GM23338 (cell line): Measurements from ENCODE around the gene IL23R.

Experiments used
- EZH2 ChIP-seq: fragments of 200-600 bp; sonication (generic); IDR thresholded peaks from one replicate; pipeline ENCODE4 v1.8.0; 2017; ENCODE audit warnings: antibody characterized with exemption, mild to moderate bottlenecking, low read depth; ENCODE audit not compliant: unreplicated experiment
- EZH2phosphoT487 ChIP-seq: fragments of 200-600 bp; sonication (generic); IDR thresholded peaks from one replicate; pipeline ENCODE4 v1.8.1; 2018; ENCODE audit warnings: antibody characterized with exemption; ENCODE audit not compliant: unreplicated experiment
- POLR2AphosphoS5 ChIP-seq: IDR thresholded peaks from 2 replicates; pipeline ENCODE4 v1.6.1; 2016; ENCODE audit warnings: antibody characterized with exemption, low read depth
- TF ChIP-seq, protein P1 (sequence below), 2 experiments: fragments of 200-600 bp in 1 of 2; sonication (generic) in 1 of 2; conservative IDR thresholded peaks; 2 replicates each; pipeline versions ENCODE4 v1.5.1 to v1.6.1; 2016 to 2017; ENCODE audit warnings: antibody characterized with exemption in 2 of 2, low read depth in 2 of 2, mild to moderate bottlenecking in 2 of 2, moderate library complexity in 1 of 2
- TF ChIP-seq, protein P2 (sequence below): IDR thresholded peaks from one replicate; pipeline ENCODE4 v1.6.1; 2018; ENCODE audit warnings: antibody characterized with exemption; ENCODE audit not compliant: unreplicated experiment
- TF ChIP-seq, protein P3 (sequence below): IDR thresholded peaks from 2 replicates; pipeline ENCODE4 v1.6.1; 2016; ENCODE audit warnings: antibody characterized with exemption

DNA sequence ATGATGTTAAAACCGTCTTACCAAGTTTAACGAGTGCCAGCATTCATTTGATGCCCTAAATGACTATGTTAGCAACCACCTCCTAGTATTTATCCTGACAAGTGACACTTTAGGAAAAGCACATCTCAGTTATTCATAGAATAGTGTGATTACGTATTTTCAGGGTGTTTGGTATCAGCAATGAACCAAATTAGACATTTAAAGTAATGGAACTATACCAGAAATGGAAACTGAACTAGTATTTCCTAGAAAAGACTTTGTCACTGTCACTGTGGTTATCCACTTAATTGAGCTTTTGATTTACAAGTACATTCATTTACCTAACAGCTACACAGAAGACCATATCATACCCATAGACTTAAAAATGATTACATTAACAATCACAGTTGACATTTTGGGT lies 137.8 kb downstream of the IL23R start:
- no peak for TF ChIP-seq POLR2AphosphoS5
- no peak for TF ChIP-seq EZH2phosphoT487
- TF ChIP-seq, protein P1, sequence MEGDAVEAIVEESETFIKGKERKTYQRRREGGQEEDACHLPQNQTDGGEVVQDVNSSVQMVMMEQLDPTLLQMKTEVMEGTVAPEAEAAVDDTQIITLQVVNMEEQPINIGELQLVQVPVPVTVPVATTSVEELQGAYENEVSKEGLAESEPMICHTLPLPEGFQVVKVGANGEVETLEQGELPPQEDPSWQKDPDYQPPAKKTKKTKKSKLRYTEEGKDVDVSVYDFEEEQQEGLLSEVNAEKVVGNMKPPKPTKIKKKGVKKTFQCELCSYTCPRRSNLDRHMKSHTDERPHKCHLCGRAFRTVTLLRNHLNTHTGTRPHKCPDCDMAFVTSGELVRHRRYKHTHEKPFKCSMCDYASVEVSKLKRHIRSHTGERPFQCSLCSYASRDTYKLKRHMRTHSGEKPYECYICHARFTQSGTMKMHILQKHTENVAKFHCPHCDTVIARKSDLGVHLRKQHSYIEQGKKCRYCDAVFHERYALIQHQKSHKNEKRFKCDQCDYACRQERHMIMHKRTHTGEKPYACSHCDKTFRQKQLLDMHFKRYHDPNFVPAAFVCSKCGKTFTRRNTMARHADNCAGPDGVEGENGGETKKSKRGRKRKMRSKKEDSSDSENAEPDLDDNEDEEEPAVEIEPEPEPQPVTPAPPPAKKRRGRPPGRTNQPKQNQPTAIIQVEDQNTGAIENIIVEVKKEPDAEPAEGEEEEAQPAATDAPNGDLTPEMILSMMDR (conservative IDR thresholded peaks at IDR 0.05; ENCODE audit: low read depth in 2 of 2), result no peak
- TF ChIP-seq, protein P2, sequence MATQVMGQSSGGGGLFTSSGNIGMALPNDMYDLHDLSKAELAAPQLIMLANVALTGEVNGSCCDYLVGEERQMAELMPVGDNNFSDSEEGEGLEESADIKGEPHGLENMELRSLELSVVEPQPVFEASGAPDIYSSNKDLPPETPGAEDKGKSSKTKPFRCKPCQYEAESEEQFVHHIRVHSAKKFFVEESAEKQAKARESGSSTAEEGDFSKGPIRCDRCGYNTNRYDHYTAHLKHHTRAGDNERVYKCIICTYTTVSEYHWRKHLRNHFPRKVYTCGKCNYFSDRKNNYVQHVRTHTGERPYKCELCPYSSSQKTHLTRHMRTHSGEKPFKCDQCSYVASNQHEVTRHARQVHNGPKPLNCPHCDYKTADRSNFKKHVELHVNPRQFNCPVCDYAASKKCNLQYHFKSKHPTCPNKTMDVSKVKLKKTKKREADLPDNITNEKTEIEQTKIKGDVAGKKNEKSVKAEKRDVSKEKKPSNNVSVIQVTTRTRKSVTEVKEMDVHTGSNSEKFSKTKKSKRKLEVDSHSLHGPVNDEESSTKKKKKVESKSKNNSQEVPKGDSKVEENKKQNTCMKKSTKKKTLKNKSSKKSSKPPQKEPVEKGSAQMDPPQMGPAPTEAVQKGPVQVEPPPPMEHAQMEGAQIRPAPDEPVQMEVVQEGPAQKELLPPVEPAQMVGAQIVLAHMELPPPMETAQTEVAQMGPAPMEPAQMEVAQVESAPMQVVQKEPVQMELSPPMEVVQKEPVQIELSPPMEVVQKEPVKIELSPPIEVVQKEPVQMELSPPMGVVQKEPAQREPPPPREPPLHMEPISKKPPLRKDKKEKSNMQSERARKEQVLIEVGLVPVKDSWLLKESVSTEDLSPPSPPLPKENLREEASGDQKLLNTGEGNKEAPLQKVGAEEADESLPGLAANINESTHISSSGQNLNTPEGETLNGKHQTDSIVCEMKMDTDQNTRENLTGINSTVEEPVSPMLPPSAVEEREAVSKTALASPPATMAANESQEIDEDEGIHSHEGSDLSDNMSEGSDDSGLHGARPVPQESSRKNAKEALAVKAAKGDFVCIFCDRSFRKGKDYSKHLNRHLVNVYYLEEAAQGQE, result no peak
- TF ChIP-seq EZH2, result no peak
- TF ChIP-seq, protein P3, sequence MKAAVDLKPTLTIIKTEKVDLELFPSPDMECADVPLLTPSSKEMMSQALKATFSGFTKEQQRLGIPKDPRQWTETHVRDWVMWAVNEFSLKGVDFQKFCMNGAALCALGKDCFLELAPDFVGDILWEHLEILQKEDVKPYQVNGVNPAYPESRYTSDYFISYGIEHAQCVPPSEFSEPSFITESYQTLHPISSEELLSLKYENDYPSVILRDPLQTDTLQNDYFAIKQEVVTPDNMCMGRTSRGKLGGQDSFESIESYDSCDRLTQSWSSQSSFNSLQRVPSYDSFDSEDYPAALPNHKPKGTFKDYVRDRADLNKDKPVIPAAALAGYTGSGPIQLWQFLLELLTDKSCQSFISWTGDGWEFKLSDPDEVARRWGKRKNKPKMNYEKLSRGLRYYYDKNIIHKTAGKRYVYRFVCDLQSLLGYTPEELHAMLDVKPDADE, result no peak
